ENCODE data around the gene LRRC2.

The LRRC2 gene

DNA sequence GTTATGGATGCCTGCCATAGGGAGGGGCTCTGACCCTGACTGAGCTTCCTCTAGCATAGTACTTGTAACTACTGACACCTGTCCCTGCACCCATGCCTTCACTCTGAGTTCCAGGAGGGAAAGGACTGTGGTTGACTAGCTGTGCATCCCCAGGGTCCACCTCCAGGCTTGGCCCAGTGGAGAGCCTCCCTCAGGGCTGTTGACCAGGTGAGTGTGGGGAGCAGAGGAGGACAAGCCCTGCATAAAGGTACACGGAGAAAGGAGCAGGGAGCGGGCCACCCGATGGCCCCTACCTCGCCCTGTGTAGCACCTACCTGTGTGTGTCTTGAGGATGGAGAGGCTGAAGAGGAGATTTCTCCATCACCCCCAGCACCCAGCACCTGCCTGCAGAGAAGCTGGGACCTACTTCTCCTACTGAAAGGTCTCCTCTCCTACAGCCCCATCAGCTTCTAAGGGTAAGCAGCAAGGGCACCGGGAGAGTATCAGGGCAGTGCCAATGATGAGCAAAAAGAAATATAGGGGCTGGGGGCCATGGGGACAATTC lies 94.7 kb downstream of the LRRC2 start:
- no peak for DNase-seq

DNA sequence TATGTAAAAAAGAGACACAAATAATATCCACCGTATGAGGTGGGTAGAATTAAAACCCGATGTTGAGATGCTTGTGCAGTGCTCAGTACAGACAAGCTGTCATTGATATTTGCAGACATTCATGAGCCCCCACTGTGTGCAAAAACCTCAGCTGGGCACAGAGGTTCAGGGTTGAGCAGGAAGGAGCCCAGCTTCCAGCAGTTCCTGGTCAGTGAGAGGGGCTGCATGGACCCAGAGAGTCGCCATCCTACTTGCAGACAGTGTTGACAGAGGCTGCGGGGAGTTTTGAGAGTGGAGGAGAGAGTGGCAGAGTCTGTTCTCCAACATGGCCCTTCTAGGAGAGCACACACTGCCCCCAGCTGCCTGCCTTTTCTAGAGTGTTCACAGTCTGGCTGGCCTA lies 95.3 kb downstream of the LRRC2 start:
- DNase-seq: no peak

DNA sequence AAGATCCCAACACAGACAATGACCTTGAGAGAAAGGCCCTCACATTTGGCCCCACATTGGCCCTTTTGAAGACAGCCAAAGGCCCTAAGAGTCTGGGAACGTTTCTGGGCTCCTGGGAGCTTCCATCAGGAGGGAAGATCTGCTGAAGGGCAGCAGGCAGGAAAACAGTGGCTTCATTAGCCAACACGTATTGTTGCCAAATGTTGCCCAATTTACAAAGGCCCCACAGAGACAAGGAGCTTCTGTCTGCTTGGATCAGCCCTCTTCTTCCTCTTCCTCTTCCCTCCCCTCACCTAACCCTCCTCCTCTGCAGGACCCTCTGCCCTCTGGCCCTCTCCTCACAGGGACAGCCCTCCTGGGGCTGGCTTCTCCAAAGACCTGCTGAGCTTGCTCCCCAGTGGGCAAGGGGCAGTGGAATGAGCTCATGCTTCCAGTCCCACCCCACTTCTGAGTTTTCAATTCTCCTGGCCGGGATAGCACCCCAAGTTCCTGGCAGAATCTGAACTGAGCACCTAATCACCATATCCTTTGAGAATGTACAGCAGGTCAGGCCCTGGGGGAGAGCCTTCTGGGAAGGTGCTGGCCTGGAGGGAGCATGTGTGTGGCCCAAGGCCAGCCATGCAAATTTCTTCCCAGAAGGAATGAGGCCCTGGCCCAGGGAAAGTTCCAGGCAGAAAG lies 96.3 kb downstream of the LRRC2 start:
- no peak for DNase-seq

DNA sequence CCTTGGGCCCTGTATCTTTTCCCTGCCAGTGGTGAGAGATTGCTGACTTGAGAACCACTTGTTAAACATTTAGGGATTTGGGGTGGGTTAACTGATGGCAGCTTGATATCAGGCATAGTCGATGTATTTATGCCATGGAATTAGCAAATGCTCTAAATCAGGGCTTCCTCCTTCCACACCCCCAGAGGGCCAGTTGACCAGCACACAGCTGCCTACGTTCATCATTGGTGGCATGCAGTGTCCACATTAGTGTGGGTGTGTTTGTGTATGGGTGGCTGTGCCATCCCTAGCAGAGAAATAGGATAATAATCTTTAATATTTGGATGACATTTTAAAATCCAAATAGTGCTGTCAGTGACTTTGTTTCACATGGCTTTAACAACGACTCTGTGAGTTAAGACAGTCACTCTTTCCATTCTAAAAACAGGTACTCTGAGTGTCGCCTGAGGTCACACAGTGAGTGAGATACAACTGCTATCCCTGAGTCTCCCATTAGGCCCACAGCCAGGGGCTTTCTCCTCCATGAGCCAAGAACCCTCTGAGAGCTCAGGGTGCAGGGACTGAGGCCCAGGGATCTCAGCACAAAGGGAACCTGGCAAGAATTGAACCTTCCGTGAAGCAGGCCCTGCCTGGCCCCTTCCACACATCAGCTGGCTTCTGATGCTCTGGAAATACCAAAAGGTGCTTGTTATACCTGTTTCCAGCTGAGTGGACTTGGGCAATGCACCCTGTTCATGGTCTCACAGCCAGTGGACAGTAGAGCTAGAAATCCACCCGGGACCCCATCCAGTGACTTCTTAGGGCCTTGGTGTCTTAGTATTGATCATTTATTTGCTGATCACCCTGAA lies 97.1 kb downstream of the LRRC2 start:
- no peak for DNase-seq

DNA sequence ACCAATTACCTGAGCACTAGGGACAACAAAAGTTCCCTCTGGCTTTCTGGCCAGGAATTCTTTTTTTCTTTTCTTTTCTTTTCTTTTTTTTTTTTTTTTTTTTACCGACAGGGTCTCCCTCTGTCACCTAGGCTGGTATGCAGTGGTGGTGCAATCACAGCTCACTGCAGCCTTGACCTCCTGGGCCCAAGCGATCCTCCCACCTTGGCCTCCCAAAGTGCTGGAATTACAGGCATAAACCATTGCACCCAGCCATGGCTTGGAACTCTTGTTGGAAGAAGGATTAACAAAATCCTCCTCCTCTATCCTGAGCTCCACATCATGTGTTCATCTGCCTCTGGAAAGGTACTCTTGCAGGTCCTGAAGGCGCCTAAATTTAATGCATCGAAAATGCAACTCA lies 98.5 kb downstream of the LRRC2 start:
- DNase-seq: no peak

DNA sequence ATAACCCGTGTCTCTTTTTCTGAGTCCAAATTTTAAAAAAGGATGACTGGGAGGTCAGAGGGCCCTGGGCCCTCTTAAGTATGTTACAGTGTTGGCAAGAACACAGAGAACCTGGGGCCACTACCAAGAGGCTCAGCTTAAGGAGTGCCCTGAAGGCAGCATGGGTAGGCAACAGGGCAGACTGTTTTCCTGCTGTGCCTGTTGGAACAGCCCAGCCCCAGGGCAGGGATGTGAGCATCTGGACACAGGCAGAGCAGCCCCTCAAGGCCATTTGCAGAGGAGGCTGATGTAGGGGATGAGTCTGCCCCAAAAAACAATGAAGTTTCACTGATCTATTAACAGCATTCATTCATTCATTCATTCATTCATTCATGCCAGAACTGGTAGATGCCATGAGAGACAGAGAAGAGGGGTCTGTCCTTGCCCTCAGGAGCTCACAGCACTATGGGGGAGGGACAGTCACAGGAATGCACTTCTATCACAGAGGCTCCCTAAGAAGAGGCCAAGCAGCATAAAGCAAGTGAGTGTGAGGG lies 99.2 kb downstream of the LRRC2 start:
- DNase-seq: no peak

DNA sequence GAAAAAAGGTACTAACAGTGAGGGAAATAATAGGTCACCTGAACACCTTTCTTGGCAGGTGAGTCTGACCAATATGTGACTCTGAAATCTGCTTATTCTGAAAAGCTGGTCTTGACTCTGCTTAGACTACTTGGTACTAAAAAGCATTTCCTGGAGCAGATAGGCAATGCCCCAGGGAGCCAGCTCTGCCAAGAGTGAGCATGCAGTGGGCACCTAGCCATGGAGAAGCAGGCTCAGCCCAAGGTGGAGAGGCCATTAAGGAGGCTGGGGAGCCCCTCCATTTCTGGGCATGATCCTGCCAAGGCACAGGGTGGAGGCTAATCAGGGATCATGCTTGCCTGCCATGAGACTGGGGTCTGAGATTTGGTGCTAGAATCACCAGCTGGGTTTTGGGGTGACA lies 99.8 kb downstream of the LRRC2 start:
- no peak for DNase-seq

Data from NCI-H2107 (cell line).